ENCODE data around the gene SNAPC1.

The SNAPC1 gene

GRCh38 chr14:61761557-61761956, 663 bp upstream of the SNAPC1 start:
- peak overlapping the region; percentile 69 for H3K27ac ChIP-seq
- no peak for TF ChIP-seq CTCF (conservative IDR thresholded peaks at IDR 0.05)

GRCh38 chr14:61764342-61765122, 2.3 kb downstream of the SNAPC1 start:
- no peak overlapping the region for H3K27ac ChIP-seq
- TF ChIP-seq CTCF (conservative IDR thresholded peaks at IDR 0.05), result no peak

GRCh38 chr14:61765225-61765943, 3.2 kb downstream of the SNAPC1 start:
- H3K27ac ChIP-seq, result no peak overlapping the region
- no peak for TF ChIP-seq CTCF (conservative IDR thresholded peaks at IDR 0.05)

GRCh38 chr14:61766151-61766550, 3.9 kb downstream of the SNAPC1 start:
- no peak for TF ChIP-seq CTCF (conservative IDR thresholded peaks at IDR 0.05)
- no peak overlapping the region for H3K27ac ChIP-seq

GRCh38 chr14:61768240-61768639, 6.0 kb downstream of the SNAPC1 start:
- H3K27ac ChIP-seq, result no peak overlapping the region
- TF ChIP-seq CTCF (conservative IDR thresholded peaks at IDR 0.05), result no peak

GRCh38 chr14:61769893-61770292, 7.7 kb downstream of the SNAPC1 start:
- no peak overlapping the region for H3K27ac ChIP-seq
- no peak for TF ChIP-seq CTCF (conservative IDR thresholded peaks at IDR 0.05)

GRCh38 chr14:61774861-61775260, 12.6 kb downstream of the SNAPC1 start:
- no peak overlapping the region for H3K27ac ChIP-seq
- no peak for TF ChIP-seq CTCF (conservative IDR thresholded peaks at IDR 0.05)

Data from VCaP (cell line).